Stimulated activated CD8-positive, alpha-beta memory T cell treated with anti-CD3 and anti-CD28 coated beads, Interleukin-2, amount 100 ng/mL, for 48 hours (primary cell): ENCODE measurements around the gene ARL5C.

Experiments used
- DNase-seq, 2 donors: peaks; one replicate each; pipeline ENCODE4 v3.0.0-alpha.2; 2020; ENCODE audit warnings: low read depth in 2 of 2

Gene ARL5C

GRCh38 chr17:39107973-39108372 lies 58.0 kb downstream of the ARL5C start:
- no peak for DNase-seq

- no peak for DNase-seq
Measured at GRCh38 chr17:39107155-39107554, 58.8 kb downstream of the ARL5C start.
